ENCODE results near the gene TECTA.

The TECTA gene

DNA sequence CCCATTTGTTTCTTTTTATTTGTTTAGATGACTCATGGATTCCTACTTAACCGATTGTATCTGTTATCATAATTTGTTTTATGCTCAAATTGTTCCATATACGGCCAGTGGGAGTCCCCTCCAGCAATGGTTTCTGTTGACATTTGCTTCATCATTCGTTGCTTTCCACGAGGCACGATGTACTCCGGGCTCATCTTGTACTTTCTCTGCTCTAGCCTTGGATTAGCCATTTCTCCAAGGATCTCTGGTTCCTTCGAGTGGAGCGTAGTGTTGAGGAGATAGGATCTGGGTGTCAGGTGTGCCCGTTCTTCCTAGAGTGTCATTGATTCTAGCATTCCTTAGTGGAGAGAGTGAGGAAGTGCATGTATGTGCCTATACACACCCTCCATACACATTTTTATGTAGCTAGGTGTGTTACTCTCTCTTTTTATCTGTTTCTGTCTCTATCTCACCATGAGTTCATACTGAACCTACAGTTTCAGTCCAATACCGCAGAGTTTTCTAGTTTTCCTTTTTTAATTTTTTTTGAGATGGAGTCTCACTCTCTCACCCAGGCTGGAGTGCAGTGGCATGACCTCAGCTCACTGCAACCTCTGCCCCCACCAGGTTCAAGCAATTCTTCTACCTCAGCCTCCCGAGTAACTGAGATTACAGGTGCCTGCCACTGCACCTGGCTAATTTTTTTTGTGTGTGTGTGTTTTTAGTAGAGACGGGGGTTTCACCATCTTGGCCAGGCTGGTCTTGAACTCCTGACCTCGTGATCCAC lies 31.4 kb downstream of the TECTA start:
- DNase-seq (no peak), ATAC-seq (ENCODE audit: insufficient read depth, low read depth) (no peak)
- no peaks in the 10 kb centered on the region for H3K79me2 ChIP-seq (ENCODE audit: insufficient read depth, low read length)
- no peak overlapping the region for H3K27ac ChIP-seq (ENCODE audit: low read length)
- no peak overlapping the region for H3K4me3 ChIP-seq (ENCODE audit: low read depth in 1 of 2, low read length in 2 of 2)
- no peak for TF ChIP-seq EZH2 (IDR thresholded peaks at IDR 0.05; ENCODE audit: borderline replicate concordance, low read depth, low read length, severe bottlenecking)
- TF ChIP-seq, protein P1, sequence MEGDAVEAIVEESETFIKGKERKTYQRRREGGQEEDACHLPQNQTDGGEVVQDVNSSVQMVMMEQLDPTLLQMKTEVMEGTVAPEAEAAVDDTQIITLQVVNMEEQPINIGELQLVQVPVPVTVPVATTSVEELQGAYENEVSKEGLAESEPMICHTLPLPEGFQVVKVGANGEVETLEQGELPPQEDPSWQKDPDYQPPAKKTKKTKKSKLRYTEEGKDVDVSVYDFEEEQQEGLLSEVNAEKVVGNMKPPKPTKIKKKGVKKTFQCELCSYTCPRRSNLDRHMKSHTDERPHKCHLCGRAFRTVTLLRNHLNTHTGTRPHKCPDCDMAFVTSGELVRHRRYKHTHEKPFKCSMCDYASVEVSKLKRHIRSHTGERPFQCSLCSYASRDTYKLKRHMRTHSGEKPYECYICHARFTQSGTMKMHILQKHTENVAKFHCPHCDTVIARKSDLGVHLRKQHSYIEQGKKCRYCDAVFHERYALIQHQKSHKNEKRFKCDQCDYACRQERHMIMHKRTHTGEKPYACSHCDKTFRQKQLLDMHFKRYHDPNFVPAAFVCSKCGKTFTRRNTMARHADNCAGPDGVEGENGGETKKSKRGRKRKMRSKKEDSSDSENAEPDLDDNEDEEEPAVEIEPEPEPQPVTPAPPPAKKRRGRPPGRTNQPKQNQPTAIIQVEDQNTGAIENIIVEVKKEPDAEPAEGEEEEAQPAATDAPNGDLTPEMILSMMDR (IDR thresholded peaks at IDR 0.05; ENCODE audit: borderline replicate concordance, extremely low read depth, low read length, poor library complexity, severe bottlenecking) = no peak
- no peaks in the 10 kb centered on the region for H3K27me3 ChIP-seq (ENCODE audit: insufficient read depth, low read length, poor library complexity)
- no peaks in the 10 kb centered on the region for H4K20me1 ChIP-seq (ENCODE audit: insufficient read depth, low read length)
- H2AFZ ChIP-seq (ENCODE audit: low read depth, low read length) = no peak overlapping the region
- H3K9me3 ChIP-seq (ENCODE audit: insufficient read depth, low read length, severe bottlenecking) = no peaks in the 10 kb centered on the region
- H3K36me3 ChIP-seq (ENCODE audit: insufficient read depth, low read length) = no peaks in the 10 kb centered on the region
- no peak overlapping the region for H3K9ac ChIP-seq (ENCODE audit: low read depth, low read length)
- no peaks in the 10 kb centered on the region for H3K4me1 ChIP-seq (ENCODE audit: insufficient read depth, low read length)
- H3K4me2 ChIP-seq (ENCODE audit: insufficient read depth, low read length) = no peak overlapping the region

DNA sequence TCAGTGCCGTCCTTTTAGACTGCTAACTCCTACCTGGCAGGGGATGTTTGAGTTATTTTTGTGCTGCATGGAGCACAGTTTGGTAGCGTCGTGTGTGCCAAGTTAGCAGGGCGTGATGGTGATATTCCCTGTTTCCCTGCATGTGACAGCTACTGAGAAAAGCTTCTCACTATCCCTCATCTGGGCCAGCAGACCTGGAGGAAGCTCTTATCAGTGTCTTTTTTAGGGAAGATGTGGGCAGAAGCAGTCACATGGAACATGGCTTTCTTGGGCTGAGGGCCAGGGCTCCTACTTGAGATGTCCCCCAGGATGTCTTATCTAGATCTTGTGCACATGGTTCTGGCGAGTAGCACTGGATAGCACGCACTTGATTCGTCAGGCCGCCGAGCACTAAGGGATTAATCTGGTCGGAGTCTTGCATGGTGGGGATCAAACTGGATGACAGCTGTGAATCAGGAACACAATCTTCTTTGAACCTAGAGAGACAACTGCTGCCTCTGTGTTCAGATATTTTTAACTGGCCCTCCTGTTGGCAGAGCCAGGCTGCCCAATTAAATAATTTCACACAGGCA lies 33.8 kb downstream of the TECTA start:
- no peak overlapping the region for H3K27ac ChIP-seq (ENCODE audit: low read length)
- H3K4me3 ChIP-seq (ENCODE audit: low read depth in 1 of 2, low read length in 2 of 2) = no peak overlapping the region
- no peak overlapping the region for H3K9ac ChIP-seq (ENCODE audit: low read depth, low read length)
- no peak for TF ChIP-seq EZH2 (IDR thresholded peaks at IDR 0.05; ENCODE audit: borderline replicate concordance, low read depth, low read length, severe bottlenecking)
- TF ChIP-seq, protein P1 (IDR thresholded peaks at IDR 0.05; ENCODE audit: borderline replicate concordance, extremely low read depth, low read length, poor library complexity, severe bottlenecking) = no peak
- DNase-seq (no peak), ATAC-seq (ENCODE audit: insufficient read depth, low read depth) (no peak)
- no peaks in the 10 kb centered on the region for H3K4me1 ChIP-seq (ENCODE audit: insufficient read depth, low read length)
- no peaks in the 10 kb centered on the region for H3K9me3 ChIP-seq (ENCODE audit: insufficient read depth, low read length, severe bottlenecking)
- no peaks in the 10 kb centered on the region for H3K27me3 ChIP-seq (ENCODE audit: insufficient read depth, low read length, poor library complexity)
- no peaks in the 10 kb centered on the region for H3K36me3 ChIP-seq (ENCODE audit: insufficient read depth, low read length)
- H3K79me2 ChIP-seq (ENCODE audit: insufficient read depth, low read length) = no peaks in the 10 kb centered on the region
- no peak overlapping the region for H3K4me2 ChIP-seq (ENCODE audit: insufficient read depth, low read length)
- H2AFZ ChIP-seq (ENCODE audit: low read depth, low read length) = no peak overlapping the region
- H4K20me1 ChIP-seq (ENCODE audit: insufficient read depth, low read length) = no peaks in the 10 kb centered on the region

DNA sequence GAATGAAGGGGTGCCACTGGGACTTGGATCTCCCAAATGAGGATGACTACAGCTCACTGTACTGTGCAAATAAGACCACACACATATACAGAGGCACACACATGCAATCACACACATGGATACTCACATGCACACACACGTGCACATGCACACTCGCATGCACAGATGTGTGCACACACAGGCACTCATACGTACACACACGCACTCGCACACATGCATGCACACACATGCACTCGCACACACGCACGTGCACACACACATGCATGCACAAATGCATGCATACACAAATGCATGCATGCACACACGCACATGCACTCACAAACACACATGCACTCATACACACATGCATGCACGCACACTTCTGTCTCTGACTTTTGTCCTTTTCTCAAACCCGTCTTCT lies 36.0 kb downstream of the TECTA start:
- Histone ChIP-seq H3K4me2 (ENCODE audit: insufficient read depth, low read length) (no peak overlapping the region), H2AFZ (ENCODE audit: low read depth, low read length) (no peak overlapping the region), H3K4me3 (ENCODE audit: low read depth in 1 of 2, low read length in 2 of 2) (no peak overlapping the region), H3K36me3 (ENCODE audit: insufficient read depth, low read length) (no peaks in the 10 kb centered on the region), H3K27me3 (ENCODE audit: insufficient read depth, low read length, poor library complexity) (no peaks in the 10 kb centered on the region), H4K20me1 (ENCODE audit: insufficient read depth, low read length) (no peaks in the 10 kb centered on the region), H3K27ac (ENCODE audit: low read length) (no peak overlapping the region), H3K9me3 (ENCODE audit: insufficient read depth, low read length, severe bottlenecking) (no peaks in the 10 kb centered on the region), H3K9ac (ENCODE audit: low read depth, low read length) (no peak overlapping the region), H3K79me2 (ENCODE audit: insufficient read depth, low read length) (no peaks in the 10 kb centered on the region), H3K4me1 (ENCODE audit: insufficient read depth, low read length) (no peaks in the 10 kb centered on the region)
- DNase-seq = no peak
- TF ChIP-seq EZH2 (IDR thresholded peaks at IDR 0.05; ENCODE audit: borderline replicate concordance, low read depth, low read length, severe bottlenecking) = no peak
- TF ChIP-seq, protein P1 (IDR thresholded peaks at IDR 0.05; ENCODE audit: borderline replicate concordance, extremely low read depth, low read length, poor library complexity, severe bottlenecking) = no peak
- no peak for ATAC-seq (ENCODE audit: insufficient read depth, low read depth)
